Measurements from ENCODE around the gene C1orf87.

C1orf87 gene

GRCh38 chr1:59945790-59946189 lies 127.8 kb downstream of the C1orf87 start:
- H2AFZ ChIP-seq (ENCODE audit: low read length): no peak overlapping the region
- TF ChIP-seq CTCF (conservative IDR thresholded peaks at IDR 0.05; ENCODE audit: low read length): no peak
- no peak for TF ChIP-seq EZH2phosphoT487 (IDR thresholded peaks at IDR 0.05; ENCODE audit: borderline replicate concordance)

More at GRCh38 chr1:59945790-59946189, 127.8 kb downstream of the C1orf87 start:
- no peaks in the 10 kb centered on the region for H4K20me1 ChIP-seq (ENCODE audit: insufficient read depth, low read length, poor library complexity, severe bottlenecking)
- no peaks in the 10 kb centered on the region for H3K9me3 ChIP-seq (ENCODE audit: insufficient read depth, low read depth, low read length)
- no peaks in the 10 kb centered on the region for H3K27me3 ChIP-seq (ENCODE audit: insufficient read depth, low read length, poor library complexity, severe bottlenecking)
- no peak overlapping the region for H3K4me2 ChIP-seq (ENCODE audit: low read depth, low read length, poor library complexity, severe bottlenecking)
- H3K4me3 ChIP-seq (ENCODE audit: low read length, poor library complexity, severe bottlenecking): no peak overlapping the region
- H3K79me2 ChIP-seq (ENCODE audit: insufficient read depth, low read length): no peaks in the 10 kb centered on the region
- peaks cover 3% of the 10 kb centered on the region for H3K4me1 ChIP-seq (ENCODE audit: insufficient read depth, low read length, poor library complexity, severe bottlenecking)
- no peak overlapping the region for H3K9ac ChIP-seq (ENCODE audit: low read depth, low read length, poor library complexity, severe bottlenecking)
- H3K9me2 ChIP-seq (replicated peaks; ENCODE audit: low read depth, low read length): no peaks in the 10 kb centered on the region
- no peaks in the 10 kb centered on the region for H3K36me3 ChIP-seq (ENCODE audit: insufficient read depth, low read length)
- no peaks in the 10 kb centered on the region for H3F3A ChIP-seq (ENCODE audit: low read depth)
